Measurements from ENCODE around the gene ISG20. TPM values are rescaled to one million over a fixed set of nuclear protein-coding genes. Genes with fewer than 3 reads are reported as not detected.

ISG20 gene
- total RNA-seq, 1 donor from 2014 or later, result 17.3 TPM

GRCh38 chr15:88619796-88620195 is 19.0 kb upstream of the ISG20 start:
- DNase-seq (ENCODE audit: low read depth), result no peak
- TF ChIP-seq CTCF (conservative IDR thresholded peaks at IDR 0.05; ENCODE audit: low read depth, low read length), result no peak
- no peak overlapping the region for H3K4me3 ChIP-seq (ENCODE audit: low read depth, low read length)

GRCh38 chr15:88620995-88621772 is 17.6 kb upstream of the ISG20 start, which contains the start of gene AEN:
Gene AEN, plus strand, starts transcription at chr15:88621340. Its CDS starts 4,870 bp downstream, at chr15:88626210.
- peak within 1 kb of the TSS; percentile 96 for H3K4me3 ChIP-seq (ENCODE audit: low read depth, low read length)
- no peak for DNase-seq (ENCODE audit: low read depth)
- no peak for TF ChIP-seq CTCF (conservative IDR thresholded peaks at IDR 0.05; ENCODE audit: low read depth, low read length)

DNA sequence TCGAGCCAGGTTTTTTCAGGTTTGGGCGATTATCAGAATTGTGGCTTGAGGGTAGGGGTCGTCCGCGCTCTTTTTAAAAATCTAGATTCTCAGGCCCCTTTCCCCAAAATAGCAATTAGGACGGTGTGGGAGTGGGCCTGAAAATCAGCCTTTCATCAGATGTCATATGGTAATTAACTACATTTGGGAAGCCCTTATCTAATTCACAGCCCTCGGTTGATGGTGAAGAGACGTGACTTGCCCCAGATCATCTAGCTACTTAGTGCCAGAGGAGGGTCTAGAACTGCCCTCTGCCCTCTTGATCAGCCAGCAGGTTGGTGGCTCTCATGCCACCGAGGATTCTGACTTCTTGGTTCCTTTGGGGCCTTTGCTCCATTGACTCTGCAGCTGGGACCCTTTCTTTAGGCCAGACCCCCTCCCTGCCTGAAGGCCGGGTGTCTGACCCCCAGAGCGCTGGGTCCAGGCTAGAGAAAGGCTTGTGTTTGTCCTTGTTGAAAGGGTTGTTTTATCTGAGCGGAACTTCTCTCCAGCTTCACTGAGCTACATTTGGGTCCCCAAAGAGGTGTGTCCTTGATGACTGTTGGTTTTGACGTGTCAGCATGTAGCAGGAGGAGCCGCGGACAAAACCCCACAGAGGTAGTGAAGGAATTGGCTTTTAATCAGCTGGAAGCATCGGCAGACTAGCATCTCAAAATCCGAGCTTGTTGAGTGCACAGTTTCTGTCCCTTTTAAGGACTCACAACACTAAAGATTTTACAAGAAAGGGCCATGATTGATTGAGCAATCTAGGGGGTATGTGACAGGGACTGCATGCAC is 16.8 kb upstream of the ISG20 start:
- peak overlapping the region; percentile 96 for H3K4me3 ChIP-seq (ENCODE audit: low read depth, low read length)
- DNase-seq (ENCODE audit: low read depth), result no peak
- no peak for TF ChIP-seq CTCF (conservative IDR thresholded peaks at IDR 0.05; ENCODE audit: low read depth, low read length)

DNA sequence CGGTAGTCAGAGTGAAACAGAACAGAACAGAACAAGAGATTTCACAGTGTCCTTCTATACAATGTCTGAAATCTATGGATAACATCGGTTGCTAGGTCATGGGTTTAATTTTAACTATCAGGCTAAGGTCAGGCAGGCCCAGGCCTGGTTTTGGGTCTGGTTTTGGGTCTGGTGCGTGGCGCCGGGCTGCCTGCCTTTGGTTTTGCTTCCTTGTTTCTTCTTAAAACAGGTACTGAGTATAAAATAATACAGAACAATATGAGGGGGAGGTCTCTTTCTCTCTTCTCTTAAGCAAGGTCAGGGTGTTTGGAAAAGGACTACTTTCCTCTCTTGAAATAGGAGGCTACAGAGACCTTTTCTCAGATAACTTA is 16.2 kb upstream of the ISG20 start:
- no peak for TF ChIP-seq CTCF (conservative IDR thresholded peaks at IDR 0.05; ENCODE audit: low read depth, low read length)
- no peak for DNase-seq (ENCODE audit: low read depth)
- H3K4me3 ChIP-seq (ENCODE audit: low read depth, low read length), result peak overlapping the region; percentile 96

- DNase-seq (ENCODE audit: low read depth), result no peak
- TF ChIP-seq CTCF (conservative IDR thresholded peaks at IDR 0.05; ENCODE audit: low read depth, low read length), result no peak
- peak overlapping the region; percentile 96 for H3K4me3 ChIP-seq (ENCODE audit: low read depth, low read length)
Observed at GRCh38 chr15:88623061-88623460, 15.8 kb upstream of the ISG20 start.

DNA sequence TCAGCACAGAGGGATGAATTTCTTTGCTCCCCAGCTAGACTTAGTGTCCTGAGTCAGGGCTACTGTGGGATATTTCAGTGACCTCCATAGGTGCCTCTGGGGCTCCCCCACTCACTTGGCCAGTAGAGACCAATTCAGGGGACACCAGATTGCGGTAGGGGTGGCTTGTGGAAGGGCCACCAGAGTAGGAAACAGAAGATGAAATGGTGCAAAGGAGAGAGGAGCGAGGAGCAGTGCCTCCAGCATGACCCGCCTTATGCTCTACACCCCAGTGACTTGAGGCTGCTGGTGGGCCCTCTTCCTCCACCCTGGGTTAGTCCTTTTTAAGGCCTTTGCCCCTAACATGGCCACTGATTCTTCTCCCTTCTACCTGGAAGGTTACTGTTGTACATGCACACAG is 15.2 kb upstream of the ISG20 start:
- TF ChIP-seq CTCF (conservative IDR thresholded peaks at IDR 0.05; ENCODE audit: low read depth, low read length), result no peak
- H3K4me3 ChIP-seq (ENCODE audit: low read depth, low read length), result no peak overlapping the region
- no peak for DNase-seq (ENCODE audit: low read depth)
